Caki2 (cell line): ENCODE results near the gene RIT1. TPM values are rescaled to one million over a fixed set of nuclear protein-coding genes. Genes with fewer than 3 reads are reported as not detected.
"Not testable (repeated sequence)": the region's sequence is repeated elsewhere in the genome, so short reads cannot be mapped to it uniquely, and the experiment has no call there.

Source experiments
- DNase-seq: peaks from one replicate; pipeline ENCODE4 v3.0.0-alpha.2; 2015; ENCODE audit warnings: low read depth
- in situ Hi-C: cut with HindIII; loops from 2 replicates; pipeline ENCODE4 v1.10.0; 2016; ENCODE audit warnings: low sequenced_read_pairs, low pct_unique_long_range_greater_than_20kb, mixed read lengths
- total RNA-seq: library from RNA; depleted of rRNA; stranded (reverse); fragments of >200 nt; shearing (Covaris generic); gene quantifications from 2 replicates; pipeline ENCODE4 v1.2.3, GENCODE V29; 2014; ENCODE audit warnings: low replicate concordance

Gene RIT1
- total RNA-seq, 1 experiment from 2014 or later: 58.6 TPM

- peak; percentile 78 for DNase-seq
- in situ Hi-C loops: no loop called here
Measured at GRCh38 chr1:155934936-155935590, 23.9 kb upstream of the RIT1 start.

- DNase-seq: peak; percentile 97
- in situ Hi-C loops: no loop called here
Measured at GRCh38 chr1:155934097-155934935, 23.2 kb upstream of the RIT1 start, which contains the start of gene KHDC4. TSS of gene KHDC4 (minus strand) at chr1:155934413. CDS start at chr1:155934373, 40 bp downstream.

GRCh38 chr1:155933591-155934096, 22.5 kb upstream of the RIT1 start:
- in situ Hi-C loops: no loop called here
- no peak for DNase-seq

- no peak for DNase-seq
- in situ Hi-C loops: no loop called here
Measured at GRCh38 chr1:155932487-155932886, 21.3 kb upstream of the RIT1 start.

- peak; percentile 35 for DNase-seq
- in situ Hi-C loops: no loop called here
Measured at GRCh38 chr1:155932081-155932480, 20.9 kb upstream of the RIT1 start.

- DNase-seq: peak; percentile 82
- in situ Hi-C loops: no loop called here
Measured at GRCh38 chr1:155931332-155932038, 20.3 kb upstream of the RIT1 start.

- in situ Hi-C loops, DNase-seq: not testable (repeated sequence)
Measured at GRCh38 chr1:155930725-155931124, 19.6 kb upstream of the RIT1 start.

- no peak for DNase-seq
- in situ Hi-C loops: no loop called here
Measured at GRCh38 chr1:155929057-155929456, 17.9 kb upstream of the RIT1 start.

GRCh38 chr1:155925506-155925905, 14.4 kb upstream of the RIT1 start:
- in situ Hi-C loops: no loop called here
- DNase-seq: no peak

GRCh38 chr1:155920717-155921116, 9.6 kb upstream of the RIT1 start:
- in situ Hi-C loops: no loop called here
- no peak for DNase-seq

- no peak for DNase-seq
- in situ Hi-C loops: no loop called here
Measured at GRCh38 chr1:155919801-155920200, 8.7 kb upstream of the RIT1 start.

- in situ Hi-C loops: no loop called here
Measured at GRCh38 chr1:155918660-155919059, 7.5 kb upstream of the RIT1 start.

GRCh38 chr1:155913969-155914757, 3.0 kb upstream of the RIT1 start:
- in situ Hi-C loops: no loop called here
- DNase-seq: no peak

More at GRCh38 chr1:155918660-155919059, 7.5 kb upstream of the RIT1 start:
- no peak for DNase-seq

- in situ Hi-C loops: no loop called here
- DNase-seq: no peak
Measured at GRCh38 chr1:155912056-155912536, 947 bp upstream of the RIT1 start.

GRCh38 chr1:155910621-155911121, 478 bp downstream of the RIT1 start:
- DNase-seq: peak; percentile 59
- in situ Hi-C loops: no loop called here

GRCh38 chr1:155909894-155910293, 1.3 kb downstream of the RIT1 start:
- in situ Hi-C loops: no loop called here
- peak; percentile 64 for DNase-seq

- DNase-seq: no peak
- in situ Hi-C loops: no loop called here
Measured at GRCh38 chr1:155904261-155904660, 6.9 kb downstream of the RIT1 start.

GRCh38 chr1:155900161-155900560, 11.0 kb downstream of the RIT1 start:
- in situ Hi-C loops: no loop called here
- DNase-seq: no peak
